Activated CD4-positive, alpha-beta T cell treated with anti-CD3 and anti-CD28 coated beads, Interleukin-2, amount 50 U/mL, for 1 hour (primary cell): ENCODE data around the gene CYP27C1.

ENCODE experiments used
- DNase-seq: peaks from one replicate; pipeline ENCODE4 v3.0.0-alpha.2; 2020

The CYP27C1 gene

GRCh38 chr2:127146071-127146725, 73.9 kb downstream of the CYP27C1 start:
- no peak for DNase-seq

DNA sequence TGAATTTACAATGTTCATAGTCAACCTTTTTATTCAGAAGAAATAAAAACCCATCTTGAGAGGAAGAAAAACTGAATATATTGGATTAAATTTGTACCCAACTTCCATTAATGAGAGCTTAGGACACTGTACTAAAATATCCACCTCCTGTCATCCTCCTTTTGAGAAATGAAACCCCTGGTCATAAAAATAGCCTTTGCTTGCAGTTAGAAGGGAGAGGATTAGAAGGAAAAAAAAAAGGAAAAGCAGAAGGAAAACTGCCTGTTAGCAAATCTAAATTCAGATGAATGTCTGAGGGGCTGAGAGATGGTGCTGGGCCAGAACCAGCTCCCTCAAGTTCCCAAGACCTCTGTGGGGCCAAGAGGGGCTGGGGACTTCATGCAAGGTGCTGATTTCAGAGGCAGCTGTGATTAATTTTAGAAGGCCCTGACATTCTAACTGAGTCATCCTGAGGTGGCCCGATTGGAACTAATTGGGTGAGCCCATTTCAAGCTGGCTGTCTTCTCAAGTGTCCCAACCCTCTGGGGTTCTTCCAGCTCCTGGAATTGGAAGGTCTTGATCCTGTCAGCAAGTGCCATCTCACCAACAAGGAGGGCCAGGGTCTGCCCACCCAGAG, 74.7 kb downstream of the CYP27C1 start:
- no peak for DNase-seq

GRCh38 chr2:127143841-127144782, 76.0 kb downstream of the CYP27C1 start:
- DNase-seq = no peak

GRCh38 chr2:127142663-127143630, 77.2 kb downstream of the CYP27C1 start:
- no peak for DNase-seq

- no peak for DNase-seq
Observed at GRCh38 chr2:127140538-127140937, 79.6 kb downstream of the CYP27C1 start.

- DNase-seq = no peak
Observed at GRCh38 chr2:127139766-127140165, 80.3 kb downstream of the CYP27C1 start.

- no peak for DNase-seq
Observed at GRCh38 chr2:127138281-127138680, 81.8 kb downstream of the CYP27C1 start.

GRCh38 chr2:127137741-127138140, 82.4 kb downstream of the CYP27C1 start:
- no peak for DNase-seq

- no peak for DNase-seq
Observed at GRCh38 chr2:127137225-127137624, 82.9 kb downstream of the CYP27C1 start.

DNA sequence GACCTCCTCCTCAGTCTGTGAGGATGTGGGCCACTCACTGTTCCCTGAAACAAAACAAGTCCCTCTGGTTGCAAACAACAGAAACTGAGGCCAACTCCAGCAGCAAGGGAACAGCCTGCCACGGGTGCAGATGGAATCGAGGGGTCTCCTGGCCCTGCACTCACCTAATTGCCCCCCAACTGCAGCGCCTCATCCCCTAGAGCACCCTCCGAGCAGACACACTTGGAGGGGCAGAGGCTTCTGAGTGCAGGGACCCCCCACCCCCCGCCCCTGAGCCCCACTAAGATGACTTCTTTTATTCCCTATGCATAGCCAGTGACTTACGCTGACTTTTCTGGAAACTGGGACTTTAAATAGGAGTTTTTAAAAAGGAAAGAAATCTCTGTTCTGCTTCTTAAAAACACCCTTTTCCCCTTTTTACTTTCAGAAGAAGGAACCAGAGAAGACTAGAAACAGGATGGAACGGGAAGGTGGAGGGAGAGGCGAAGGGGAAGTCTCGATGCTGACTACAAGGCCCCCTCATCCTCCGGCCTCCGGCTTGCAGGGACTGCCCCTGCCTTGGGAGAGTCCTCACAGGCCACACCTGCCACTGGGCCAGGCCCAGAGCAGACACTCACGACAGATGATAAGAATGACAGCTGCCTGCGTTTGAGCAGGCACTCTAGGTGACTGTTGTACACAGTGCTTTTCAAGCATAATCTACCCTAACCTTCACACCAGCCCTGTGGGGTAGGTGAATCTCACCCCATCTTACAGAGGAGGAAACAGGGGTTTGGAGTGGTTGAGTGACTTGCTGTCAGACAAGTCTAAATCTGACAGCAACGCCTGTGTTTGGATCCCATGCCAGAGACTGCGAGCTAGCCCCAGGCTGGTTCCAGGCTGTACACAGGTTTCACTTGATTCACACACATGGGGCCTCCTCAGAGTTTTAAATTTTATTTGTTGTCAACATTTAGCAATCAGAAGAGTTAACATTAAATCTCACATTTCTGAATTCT, 85.0 kb downstream of the CYP27C1 start:
- DNase-seq = no peak

DNA sequence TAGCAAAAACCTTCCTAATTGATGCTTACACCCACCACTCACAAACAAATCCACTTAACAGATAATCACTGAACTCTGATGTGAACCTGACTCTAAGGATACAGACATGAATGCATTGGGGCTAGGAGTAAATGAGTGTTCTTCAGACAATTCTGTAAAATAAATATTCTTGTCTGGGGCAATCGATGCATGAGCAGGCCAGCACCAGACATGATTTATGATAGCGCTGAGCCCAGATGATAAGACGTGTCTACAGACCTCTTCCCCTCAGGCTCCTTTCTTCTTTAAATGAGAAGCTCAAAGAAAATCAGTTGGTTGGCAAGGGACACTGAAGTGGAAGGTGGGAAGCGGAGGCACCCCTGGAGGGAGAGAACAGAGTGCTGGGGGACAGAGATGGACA, 85.9 kb downstream of the CYP27C1 start:
- no peak for DNase-seq
